Erythroblast (primary cell): ENCODE measurements around the gene OPTC.

Source experiments
- GATA1 ChIP-seq: IDR thresholded peaks from 2 replicates; pipeline ENCODE4 v1.6.1; 2011; ENCODE audit warnings: low read depth, mild to moderate bottlenecking, control low read depth, low read length, moderate library complexity
- POLR2A ChIP-seq: IDR thresholded peaks from 2 replicates; pipeline ENCODE4 v1.6.1; 2011; ENCODE audit warnings: mild to moderate bottlenecking, low read length

GRCh38 chr1:203497269-203497777, 3.4 kb downstream of the OPTC start:
- no peak for TF ChIP-seq POLR2A
- no peak for TF ChIP-seq GATA1
